HCT116 (cell line): ENCODE measurements around the gene MRPL20. TPM values are rescaled to one million over a fixed set of nuclear protein-coding genes. Genes with fewer than 3 reads are reported as not detected.
A peak's percentile ranks its signal among the peaks of the same experiment; 100 is the strongest.

Source experiments
- ATAC-seq: fragments of 200-7000 bp; cut with Tn5 transposase; 2 replicates; pipeline ENCODE4 v1.9.1; 2020; ENCODE audit warnings: mild to moderate bottlenecking, moderate library complexity
- BruUV-seq: library from RNA; stranded (reverse); fragments of 400-500 nt; replicated peaks from 2 replicates; lab custom pipeline; 2021; lab: Mats Ljungman, UMichigan
- CTCF ChIA-PET: fragments of 300-600 bp; sonication (Branson Sonifier 250); formaldehyde crosslinking; loops from one replicate; lab custom pipeline; 2021; ENCODE audit warnings: antibody characterized with exemption; lab: Charles Lee
- POLR2A ChIA-PET: fragments of 300-600, 350-600 bp; sonication (Branson Sonifier 250); formaldehyde crosslinking; loops from one replicate; lab custom pipeline; 2021; ENCODE audit warnings: antibody characterized with exemption; lab: Charles Lee
- RAD21 ChIA-PET, 2 experiments: fragments of 300-600 bp; sonication (Branson Sonifier 250); formaldehyde crosslinking; loops; one replicate each; lab custom pipeline; 2023; ENCODE audit warnings: low total read pairs in 2 of 2; ENCODE audit not compliant: uncharacterized antibody in 2 of 2, unreplicated experiment in 2 of 2, low non-redundant PET in 1 of 2; lab: Charles Lee
- DNase-seq: peaks from one replicate; pipeline ENCODE4 v3.0.0-alpha.2; 2010; ENCODE audit warnings: low read depth, low spot score
- H2AFZ ChIP-seq: fragments of 200-600 bp; shearing (Covaris generic), sonication (generic); 2 replicates; pipeline ENCODE4 v1.6.1; 2017; ENCODE audit warnings: low read depth, mixed run types, mixed read lengths, antibody characterized with exemption, low read length; ENCODE audit not compliant: poor library complexity, severe bottlenecking
- H3K27ac ChIP-seq: 2 replicates; pipeline ENCODE4 v1.5.1; 2012; ENCODE audit warnings: low read depth, low read length
- H3K27me3 ChIP-seq: fragments of 200-600 bp; sonication (generic); 2 replicates; pipeline ENCODE4 v1.6.1; 2016; ENCODE audit warnings: mixed run types, low read length, mixed read lengths; ENCODE audit not compliant: insufficient read depth
- H3K36me3 ChIP-seq, 2 experiments: fragments of 200-500 bp in 1 of 2; fragments of 200-600 bp in 1 of 2; sonication (Bioruptor generic) in 1 of 2; sonication (generic) in 1 of 2; 2 replicates each; pipeline versions ENCODE4 v1.5.1 to v1.6.1; 2014 to 2016; ENCODE audit warnings: low read length in 2 of 2, inconsistent platforms in 1 of 2, mixed read lengths in 1 of 2, mixed run types in 1 of 2; ENCODE audit not compliant: insufficient read depth in 2 of 2, control insufficient read depth in 1 of 2
- H3K4me1 ChIP-seq, 2 experiments: fragments of 200-600 bp in 1 of 2; sonication (generic) in 1 of 2; 2 replicates each; pipeline versions ENCODE4 v1.5.1 to v1.6.1; 2012 to 2017; ENCODE audit warnings: low read length in 2 of 2, inconsistent platforms in 1 of 2, mild to moderate bottlenecking in 1 of 2, mixed read lengths in 1 of 2, mixed run types in 1 of 2, moderate library complexity in 1 of 2; ENCODE audit not compliant: insufficient read depth in 2 of 2, control insufficient read depth in 1 of 2
- H3K4me2 ChIP-seq: fragments of 200-600 bp; sonication (generic); 2 replicates; pipeline ENCODE4 v1.6.1; 2017; ENCODE audit warnings: mixed run types, low read length, mixed read lengths
- H3K4me3 ChIP-seq, 2 experiments: fragments of 200-600 bp in 1 of 2; sonication (generic) in 1 of 2; replicated peaks in 1 of 2; 2 replicates each; pipeline ENCODE4 v1.5.1; 2011 to 2016; ENCODE audit warnings: low read length in 2 of 2, control low read depth in 1 of 2, low read depth in 1 of 2, mild to moderate bottlenecking in 1 of 2, mixed read lengths in 1 of 2, mixed run types in 1 of 2
- H3K79me2 ChIP-seq: fragments of 200-600 bp; sonication (generic); 2 replicates; pipeline ENCODE4 v1.6.1; 2017; ENCODE audit warnings: mild to moderate bottlenecking, mixed run types, low read length, moderate library complexity, mixed read lengths; ENCODE audit not compliant: insufficient read depth
- H3K9ac ChIP-seq: fragments of 200-600 bp; sonication (generic); 2 replicates; pipeline ENCODE4 v1.6.1; 2016; ENCODE audit warnings: low read length, mixed read lengths
- H3K9me2 ChIP-seq: fragments of 200-600 bp; sonication (generic), shearing (Covaris generic); 2 replicates; pipeline ENCODE4 v1.6.1; 2017; ENCODE audit warnings: mixed run types, mild to moderate bottlenecking, moderate library complexity; ENCODE audit not compliant: insufficient read depth
- H3K9me3 ChIP-seq, 2 experiments: fragments of 200-500 bp in 1 of 2; fragments of 200-600 bp in 1 of 2; sonication (Bioruptor generic) in 1 of 2; sonication (generic) in 1 of 2; 2 replicates each; pipeline ENCODE4 v1.6.1; 2014 to 2017; ENCODE audit warnings: low read length in 2 of 2, mixed read lengths in 2 of 2, inconsistent platforms in 1 of 2, low read depth in 1 of 2, mild to moderate bottlenecking in 1 of 2, mixed run types in 1 of 2, moderate library complexity in 1 of 2; ENCODE audit not compliant: control insufficient read depth in 1 of 2, insufficient read depth in 1 of 2
- H4K20me1 ChIP-seq: fragments of 200-600 bp; sonication (generic), shearing (Covaris generic); 2 replicates; pipeline ENCODE4 v1.6.1; 2017; ENCODE audit warnings: mixed run types, mild to moderate bottlenecking, moderate library complexity; ENCODE audit not compliant: insufficient read depth
- CEBPB ChIP-seq: IDR thresholded peaks from 2 replicates; pipeline ENCODE4 v1.6.1; 2012; ENCODE audit warnings: low read depth
- CTCF ChIP-seq, 3 experiments: fragments of 200-600 bp in 1 of 3; sonication (generic) in 1 of 3; IDR thresholded peaks in 2 of 3; conservative IDR thresholded peaks in 1 of 3; 2 replicates each; pipeline ENCODE4 v1.5.1; 2012 to 2017; ENCODE audit warnings: low read depth in 2 of 3, low read length in 2 of 3, antibody characterized with exemption in 1 of 3, borderline replicate concordance in 1 of 3, control low read depth in 1 of 3, mild to moderate bottlenecking in 1 of 3, mixed read lengths in 1 of 3, mixed run types in 1 of 3, moderate library complexity in 1 of 3; ENCODE audit not compliant: insufficient read depth in 1 of 3
- EGR1 ChIP-seq: IDR thresholded peaks from 2 replicates; pipeline ENCODE4 v1.6.1; 2012; ENCODE audit warnings: low read depth
- ELF1 ChIP-seq: IDR thresholded peaks from 2 replicates; pipeline ENCODE4 v1.6.1; 2012; ENCODE audit warnings: low read depth, borderline replicate concordance
- EZH2 ChIP-seq: fragments of 200-600 bp; sonication (generic); IDR thresholded peaks from 2 replicates; pipeline ENCODE4 v1.6.1; 2017; ENCODE audit warnings: antibody characterized with exemption, mixed run types
- MAX ChIP-seq: IDR thresholded peaks from 2 replicates; pipeline ENCODE4 v1.6.1; 2012
- POLR2A ChIP-seq: IDR thresholded peaks from 2 replicates; pipeline ENCODE4 v1.7.0; 2011; ENCODE audit warnings: borderline replicate concordance; ENCODE audit not compliant: insufficient read depth, insufficient read length; ENCODE audit errors: extremely low read depth
- SIN3A ChIP-seq: IDR thresholded peaks from 2 replicates; pipeline ENCODE4 v1.6.1; 2012; ENCODE audit warnings: low read depth
- SRF ChIP-seq: IDR thresholded peaks from 2 replicates; pipeline ENCODE4 v1.6.1; 2012; ENCODE audit warnings: low read depth
- TCF7L2 ChIP-seq: IDR thresholded peaks from 2 replicates; pipeline ENCODE4 v1.7.0; 2011; ENCODE audit warnings: borderline replicate concordance, inconsistent platforms; ENCODE audit not compliant: insufficient read depth, insufficient read length; ENCODE audit errors: extremely low read depth
- YY1 ChIP-seq: IDR thresholded peaks from 2 replicates; pipeline ENCODE4 v1.6.1; 2011; ENCODE audit warnings: low read length, low read depth, moderate library complexity, mild to moderate bottlenecking; ENCODE audit not compliant: insufficient replicate concordance; ENCODE audit errors: extremely low read depth
- ZFX ChIP-seq: fragments of 450-650 bp; IDR thresholded peaks from 2 replicates; pipeline ENCODE4 v1.6.1; 2017
- ZNF274 ChIP-seq: fragments of 200-500 bp; sonication (Bioruptor generic); IDR thresholded peaks from 2 replicates; pipeline ENCODE4 v1.6.1; 2014; ENCODE audit warnings: mild to moderate bottlenecking, low read depth, low read length, inconsistent platforms
- intact Hi-C: fragments of 100-400 bp; cut with micrococcal nuclease; formaldehyde crosslinking; loops from 2 replicates; pipeline ENCODE4 v1.10.0; 2022
- total RNA-seq: library from RNA; stranded (reverse); gene quantifications from one replicate; pipeline ENCODE4 v1.2.1, GENCODE V29; 2021; ENCODE audit not compliant: unreplicated experiment

The MRPL20 gene
- total RNA-seq, 1 experiment from 2014 or later: 131 TPM

GRCh38 chr1:1421907-1422464 lies 14.9 kb upstream of the MRPL20 start (continued):
- no peak for TF ChIP-seq MAX
- no peak for TF ChIP-seq CTCF (IDR thresholded peaks at IDR 0.05 in 2 of 3, conservative IDR thresholded peaks at IDR 0.05 in 1 of 3; ENCODE audit: borderline replicate concordance in 1 of 3, insufficient read depth in 1 of 3, low read depth in 2 of 3, low read length in 2 of 3)

- H3K9ac ChIP-seq: 0 out of 2 replicates have a peak within 1 kb of the TSS, but pooled peaks have one; percentile 26
- peak within 1 kb of the TSS; percentile 50; the same call in 1 of the 2 replicates for H3K4me2 ChIP-seq
- H3K9me3 ChIP-seq: no peaks in the 10 kb centered on the region
- RAD21 ChIA-PET: no interaction called here
- CTCF ChIA-PET: no interaction called here
- H3K27me3 ChIP-seq: no peaks in the 10 kb centered on the region
- no peak for ATAC-seq
- TF ChIP-seq POLR2A: no peak
- TF ChIP-seq EGR1: no peak
- TF ChIP-seq SRF: no peak
- no peak for TF ChIP-seq TCF7L2
- no peak for TF ChIP-seq ZFX
- no peak for TF ChIP-seq CEBPB
- no peak for TF ChIP-seq YY1
- no peak for TF ChIP-seq EZH2
- TF ChIP-seq ELF1: no peak
- TF ChIP-seq ZNF274: no peak
- no peak for TF ChIP-seq SIN3A
- DNase-seq: no peak
- POLR2A ChIA-PET: no interaction called here
- no peaks in the 10 kb centered on the region for H3K36me3 ChIP-seq
- no peaks in the 10 kb centered on the region for H3K9me2 ChIP-seq
- H3K27ac ChIP-seq: peak within 1 kb of the TSS; percentile 27; the same call in 1 of the 2 replicates
- no peak within 1 kb of the TSS for H2AFZ ChIP-seq
- intact Hi-C loops: no loop called here
- H3K79me2 ChIP-seq: no peaks in the 10 kb centered on the region
- no TSS peak for BruUV-seq
- H3K4me1 ChIP-seq: peaks cover 18 to 39% of the 10 kb centered on the region in 2 experiments
- no peaks in the 10 kb centered on the region for H4K20me1 ChIP-seq
- H3K4me3 ChIP-seq: no peak within 1 kb of the TSS
Measured at GRCh38 chr1:1421147-1421906, 14.2 kb upstream of the MRPL20 start, which contains the start of gene ANKRD65. Gene ANKRD65 (minus strand): TSS chr1:1421276. CDS start chr1:1421005, 271 bp downstream.
